Liver (tissue), 9 donors: ENCODE results near the gene SFMBT2. TPM values are rescaled to one million over a fixed set of nuclear protein-coding genes. Genes with fewer than 3 reads are reported as not detected.

Source experiments
- DNase-seq: peaks from one replicate; pipeline ENCODE4 v3.0.0-alpha.2; 2017; ENCODE audit warnings: low spot score
- H3K27ac ChIP-seq, 2 donors: one replicate each; pipeline ENCODE4 v1.7.0; 2013; ENCODE audit warnings: inconsistent platforms in 2 of 2, low read length in 2 of 2, control low read depth in 1 of 2, low read depth in 1 of 2, mild to moderate bottlenecking in 1 of 2
- H3K27me3 ChIP-seq, 4 donors: one replicate each; pipeline versions ENCODE4 v1.6.1 to v1.7.0; 2013; ENCODE audit warnings: low read length in 3 of 4, inconsistent platforms in 1 of 4, mild to moderate bottlenecking in 1 of 4, moderate library complexity in 1 of 4; ENCODE audit not compliant: control insufficient read depth in 4 of 4, insufficient read depth in 4 of 4
- H3K36me3 ChIP-seq, 4 donors: one replicate each; pipeline versions ENCODE4 v1.6.1 to v1.7.0; 2013; ENCODE audit warnings: low read length in 3 of 4, mild to moderate bottlenecking in 3 of 4, low read depth in 1 of 4, moderate library complexity in 1 of 4; ENCODE audit not compliant: control insufficient read depth in 4 of 4, insufficient read depth in 3 of 4
- H3K4me1 ChIP-seq, 4 donors: one replicate each; pipeline versions ENCODE4 v1.6.1 to v1.7.0; 2013; ENCODE audit warnings: low read length in 3 of 4, mild to moderate bottlenecking in 3 of 4, moderate library complexity in 1 of 4; ENCODE audit not compliant: control insufficient read depth in 4 of 4, insufficient read depth in 4 of 4
- H3K4me3 ChIP-seq, 3 donors: one replicate each; pipeline versions ENCODE4 v1.6.1 to v1.7.0; 2013; ENCODE audit warnings: low read length in 3 of 3, control low read depth in 1 of 3, low read depth in 1 of 3, mild to moderate bottlenecking in 1 of 3
- H3K9ac ChIP-seq, 2 donors: one replicate each; pipeline ENCODE4 v1.7.0; 2013; ENCODE audit warnings: low read length in 2 of 2, mild to moderate bottlenecking in 2 of 2, moderate library complexity in 2 of 2, control low read depth in 1 of 2, low read depth in 1 of 2
- H3K9me3 ChIP-seq, 4 donors: one replicate each; pipeline versions ENCODE4 v1.6.1 to v1.7.0; 2013; ENCODE audit warnings: low read length in 3 of 4; ENCODE audit not compliant: control insufficient read depth in 4 of 4
- EGR1 ChIP-seq, 2 donors: IDR thresholded peaks; 2 replicates each; pipeline ENCODE4 v1.6.1; 2016 to 2018; ENCODE audit warnings: antibody characterized with exemption in 2 of 2, low read depth in 2 of 2
- FOXA1 ChIP-seq: IDR thresholded peaks from 2 replicates; pipeline ENCODE4 v1.6.1; 2016; ENCODE audit warnings: antibody characterized with exemption
- FOXA2 ChIP-seq: IDR thresholded peaks from 2 replicates; pipeline ENCODE4 v1.6.1; 2016; ENCODE audit warnings: antibody characterized with exemption
- GABPA ChIP-seq, 2 donors: IDR thresholded peaks in 1 of 2; conservative IDR thresholded peaks in 1 of 2; 2 replicates each; pipeline ENCODE4 v1.6.1; 2016; ENCODE audit warnings: antibody characterized with exemption in 2 of 2, mild to moderate bottlenecking in 1 of 2, moderate library complexity in 1 of 2
- HNF4A ChIP-seq, 2 donors: conservative IDR thresholded peaks; 2 replicates each; pipeline ENCODE4 v1.6.1; 2016; ENCODE audit warnings: antibody characterized with exemption in 2 of 2, mild to moderate bottlenecking in 2 of 2
- HNF4G ChIP-seq: IDR thresholded peaks from 2 replicates; pipeline ENCODE4 v1.6.1; 2016; ENCODE audit warnings: antibody characterized with exemption
- JUND ChIP-seq, 2 donors: IDR thresholded peaks; 2 replicates each; pipeline ENCODE4 v1.6.1; 2016; ENCODE audit warnings: antibody characterized with exemption in 2 of 2
- NR2F2 ChIP-seq: IDR thresholded peaks from 2 replicates; pipeline ENCODE4 v1.6.1; 2016; ENCODE audit warnings: antibody characterized with exemption
- RAD21 ChIP-seq, 2 donors: IDR thresholded peaks; 2 replicates each; pipeline ENCODE4 v1.6.1; 2016; ENCODE audit warnings: antibody characterized with exemption in 2 of 2, mild to moderate bottlenecking in 2 of 2
- REST ChIP-seq: IDR thresholded peaks from 2 replicates; pipeline ENCODE4 v1.6.1; 2016; ENCODE audit warnings: antibody characterized with exemption, mild to moderate bottlenecking
- RXRA ChIP-seq, 2 donors: IDR thresholded peaks; 2 replicates each; pipeline ENCODE4 v1.6.1; 2017 to 2018; ENCODE audit warnings: antibody characterized with exemption in 2 of 2, mild to moderate bottlenecking in 1 of 2
- SP1 ChIP-seq: IDR thresholded peaks from 2 replicates; pipeline ENCODE4 v1.6.1; 2018; ENCODE audit warnings: antibody characterized with exemption, mild to moderate bottlenecking
- TAF1 ChIP-seq: conservative IDR thresholded peaks from 2 replicates; pipeline ENCODE4 v1.6.1; 2016; ENCODE audit warnings: antibody characterized with exemption, mild to moderate bottlenecking
- YY1 ChIP-seq: IDR thresholded peaks from 2 replicates; pipeline ENCODE4 v1.6.1; 2016; ENCODE audit warnings: antibody characterized with exemption, mild to moderate bottlenecking
- ZBTB33 ChIP-seq: IDR thresholded peaks from 2 replicates; pipeline ENCODE4 v1.6.1; 2016; ENCODE audit warnings: antibody characterized with exemption
- WGBS: extraction: QIAGEN DNeasy Blood & Tissue Kit; methylation state at CpG from one replicate; pipeline ENCODE4 v1.1.7; 2013; 5-methylcytosine and 5-hydroxymethylcytosine counted together
- polyA plus RNA-seq, 2 donors: library from polyadenylated mRNA; stranded (reverse) in 1 of 2; unstranded in 1 of 2; fragments of 200-250 nt in 1 of 2; fragments of >200 nt in 1 of 2; fragmentation: Nextera tagmentation in 1 of 2; extraction: Ambion mirVana in 1 of 2; gene quantifications; one replicate each; pipeline versions ENCODE4 v1.2.1 to v1.2.3, GENCODE V29; 2013 to 2015
- total RNA-seq, 2 donors: library from RNA; depleted of rRNA; stranded (reverse); fragments of >200 nt; gene quantifications; one replicate each; pipeline ENCODE4 v1.2.3, GENCODE V29; 2014
- TF ChIP-seq, protein P1 (sequence below): IDR thresholded peaks from 2 replicates; pipeline ENCODE4 v1.6.1; 2016; ENCODE audit warnings: antibody characterized with exemption
- TF ChIP-seq, protein P2 (sequence below): IDR thresholded peaks from 2 replicates; pipeline ENCODE4 v1.6.1; 2016; ENCODE audit warnings: antibody characterized with exemption
- TF ChIP-seq, protein P3 (sequence below): fragments of 150-350 bp; IDR thresholded peaks from 2 replicates; pipeline ENCODE4 v1.5.1; 2017; ENCODE audit warnings: improper control_type of control experiment, low read depth, low read length; ENCODE audit not compliant: missing input control
- donor health status: healthy.
- donor health status: healthy.
- donor health status: healthy.
- donor health status: healthy.
- donor health status: healthy.

SFMBT2 gene
- total and polyA plus RNA-seq, 4 donors: 0.46 to 2.8 (median 1.5) TPM

- no peaks in the 10 kb centered on the region for H3K36me3 ChIP-seq
- no peak for TF ChIP-seq ZBTB33
- no peak for TF ChIP-seq EGR1 (IDR thresholded peaks at IDR 0.05; ENCODE audit: low read depth in 2 of 2)
- no peak for TF ChIP-seq REST
- no peak for TF ChIP-seq HNF4G
- no peak for TF ChIP-seq JUND (IDR thresholded peaks at IDR 0.05)
- TF ChIP-seq FOXA2: no peak
- no peak for TF ChIP-seq RXRA (IDR thresholded peaks at IDR 0.05)
- no peak for TF ChIP-seq FOXA1
- TF ChIP-seq NR2F2: no peak
- TF ChIP-seq TAF1: no peak
- TF ChIP-seq RAD21 (IDR thresholded peaks at IDR 0.05): no peak
- no peak for TF ChIP-seq YY1
- no peak for TF ChIP-seq HNF4A (conservative IDR thresholded peaks at IDR 0.05)
- TF ChIP-seq SP1: no peak
- TF ChIP-seq, protein P1, sequence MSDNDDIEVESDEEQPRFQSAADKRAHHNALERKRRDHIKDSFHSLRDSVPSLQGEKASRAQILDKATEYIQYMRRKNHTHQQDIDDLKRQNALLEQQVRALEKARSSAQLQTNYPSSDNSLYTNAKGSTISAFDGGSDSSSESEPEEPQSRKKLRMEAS: no peak
- TF ChIP-seq, protein P2, sequence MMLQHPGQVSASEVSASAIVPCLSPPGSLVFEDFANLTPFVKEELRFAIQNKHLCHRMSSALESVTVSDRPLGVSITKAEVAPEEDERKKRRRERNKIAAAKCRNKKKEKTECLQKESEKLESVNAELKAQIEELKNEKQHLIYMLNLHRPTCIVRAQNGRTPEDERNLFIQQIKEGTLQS: no peak
- TF ChIP-seq GABPA (IDR thresholded peaks at IDR 0.05 in 1 of 2, conservative IDR thresholded peaks at IDR 0.05 in 1 of 2): no peak
- TF ChIP-seq, protein P3, sequence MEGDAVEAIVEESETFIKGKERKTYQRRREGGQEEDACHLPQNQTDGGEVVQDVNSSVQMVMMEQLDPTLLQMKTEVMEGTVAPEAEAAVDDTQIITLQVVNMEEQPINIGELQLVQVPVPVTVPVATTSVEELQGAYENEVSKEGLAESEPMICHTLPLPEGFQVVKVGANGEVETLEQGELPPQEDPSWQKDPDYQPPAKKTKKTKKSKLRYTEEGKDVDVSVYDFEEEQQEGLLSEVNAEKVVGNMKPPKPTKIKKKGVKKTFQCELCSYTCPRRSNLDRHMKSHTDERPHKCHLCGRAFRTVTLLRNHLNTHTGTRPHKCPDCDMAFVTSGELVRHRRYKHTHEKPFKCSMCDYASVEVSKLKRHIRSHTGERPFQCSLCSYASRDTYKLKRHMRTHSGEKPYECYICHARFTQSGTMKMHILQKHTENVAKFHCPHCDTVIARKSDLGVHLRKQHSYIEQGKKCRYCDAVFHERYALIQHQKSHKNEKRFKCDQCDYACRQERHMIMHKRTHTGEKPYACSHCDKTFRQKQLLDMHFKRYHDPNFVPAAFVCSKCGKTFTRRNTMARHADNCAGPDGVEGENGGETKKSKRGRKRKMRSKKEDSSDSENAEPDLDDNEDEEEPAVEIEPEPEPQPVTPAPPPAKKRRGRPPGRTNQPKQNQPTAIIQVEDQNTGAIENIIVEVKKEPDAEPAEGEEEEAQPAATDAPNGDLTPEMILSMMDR: no peak
- H3K9me3 ChIP-seq: no peaks in the 10 kb centered on the region
- no peak overlapping the region for H3K27ac ChIP-seq
- H3K4me3 ChIP-seq: no peak overlapping the region
- H3K27me3 ChIP-seq: no peaks in the 10 kb centered on the region
- no peak for DNase-seq
- H3K4me1 ChIP-seq: no peaks in the 10 kb centered on the region
- WGBS: 71% methylated on average over 3 of the region's 3 CpGs
- H3K9ac ChIP-seq: no peak overlapping the region
Measured at GRCh38 chr10:7152982-7153381, 257.9 kb downstream of the SFMBT2 start.

GRCh38 chr10:7152341-7152740 lies 258.5 kb downstream of the SFMBT2 start:
- H3K4me1 ChIP-seq: no peaks in the 10 kb centered on the region
- no peak overlapping the region for H3K4me3 ChIP-seq
- H3K9ac ChIP-seq: no peak overlapping the region
- TF ChIP-seq, protein P1: no peak
- TF ChIP-seq FOXA2 (no peak), RAD21 (IDR thresholded peaks at IDR 0.05) (no peak), YY1 (no peak), ZBTB33 (no peak), EGR1 (IDR thresholded peaks at IDR 0.05; ENCODE audit: low read depth in 2 of 2) (no peak), SP1 (no peak)
- TF ChIP-seq, protein P3: no peak
- 80% methylated on average over 2 of the region's 2 CpGs for whole genome bisulfite sequencing
- DNase-seq: no peak
- H3K27ac ChIP-seq: no peak overlapping the region
- no peaks in the 10 kb centered on the region for H3K9me3 ChIP-seq
- H3K36me3 ChIP-seq: no peaks in the 10 kb centered on the region
- no peaks in the 10 kb centered on the region for H3K27me3 ChIP-seq
